HG03558 (cell line): ENCODE results near the gene SSBP2.
"Not testable (repeated sequence)": the region's sequence is repeated elsewhere in the genome, so short reads cannot be mapped to it uniquely, and the experiment has no call there.

ENCODE experiments used
- ATAC-seq: cut with Tn5 transposase; IDR thresholded peaks from one replicate; pipeline ENCODE4 v1.9.1; 2021; ENCODE audit warnings: moderate number of reproducible peaks; ENCODE audit not compliant: unreplicated experiment; ENCODE audit errors: extremely low read depth

Gene SSBP2

GRCh38 chr5:81495286-81495685 is 255.6 kb downstream of the SSBP2 start:
- ATAC-seq: no peak

GRCh38 chr5:81488862-81489261 is 262.0 kb downstream of the SSBP2 start:
- ATAC-seq: no peak

- ATAC-seq: no peak
These were observed 264.2 kb downstream of the SSBP2 start for GRCh38 chr5:81486711-81487110.

- no peak for ATAC-seq
These were observed 268.3 kb downstream of the SSBP2 start for GRCh38 chr5:81482595-81482994.

GRCh38 chr5:81473395-81473794 is 277.5 kb downstream of the SSBP2 start:
- not testable (repeated sequence) for ATAC-seq

GRCh38 chr5:81469676-81470075 is 281.2 kb downstream of the SSBP2 start:
- ATAC-seq: no peak

- no peak for ATAC-seq
These were observed 300.0 kb downstream of the SSBP2 start for GRCh38 chr5:81450940-81451339.

GRCh38 chr5:81435023-81435422 is 315.9 kb downstream of the SSBP2 start:
- ATAC-seq: no peak

- ATAC-seq: no peak
These were observed 320.9 kb downstream of the SSBP2 start for GRCh38 chr5:81429985-81430384.

- ATAC-seq: no peak
These were observed 321.5 kb downstream of the SSBP2 start for GRCh38 chr5:81429363-81429762.

- ATAC-seq: no peak
These were observed 322.0 kb downstream of the SSBP2 start for GRCh38 chr5:81428861-81429260.

GRCh38 chr5:81428446-81428845 is 322.5 kb downstream of the SSBP2 start:
- ATAC-seq: no peak

- ATAC-seq: no peak
These were observed 323.3 kb downstream of the SSBP2 start for GRCh38 chr5:81427566-81427965.

GRCh38 chr5:81426359-81427030 is 324.4 kb downstream of the SSBP2 start:
- no peak for ATAC-seq

GRCh38 chr5:81425569-81425968 is 325.3 kb downstream of the SSBP2 start:
- no peak for ATAC-seq

GRCh38 chr5:81424728-81425127 is 326.2 kb downstream of the SSBP2 start:
- ATAC-seq: no peak

- no peak for ATAC-seq
These were observed 328.2 kb downstream of the SSBP2 start for GRCh38 chr5:81422671-81423070.

- ATAC-seq: no peak
These were observed 330.7 kb downstream of the SSBP2 start for GRCh38 chr5:81420039-81420667.

- ATAC-seq: no peak
These were observed 332.3 kb downstream of the SSBP2 start for GRCh38 chr5:81418606-81419005.

GRCh38 chr5:81417052-81417451 is 333.8 kb downstream of the SSBP2 start:
- no peak for ATAC-seq

- no peak for ATAC-seq
These were observed 341.0 kb downstream of the SSBP2 start for GRCh38 chr5:81409896-81410295.

- ATAC-seq: no peak
These were observed 341.5 kb downstream of the SSBP2 start for GRCh38 chr5:81409361-81409760.
